GM12801 (cell line): Measurements from ENCODE around the gene SLC39A11.

ENCODE experiments used
- TF ChIP-seq, protein P1 (sequence below): IDR thresholded peaks from one replicate; pipeline ENCODE4 v1.5.1; 2011; ENCODE audit warnings: control low read depth; ENCODE audit not compliant: insufficient read length; ENCODE audit errors: extremely low read depth

SLC39A11 gene

DNA sequence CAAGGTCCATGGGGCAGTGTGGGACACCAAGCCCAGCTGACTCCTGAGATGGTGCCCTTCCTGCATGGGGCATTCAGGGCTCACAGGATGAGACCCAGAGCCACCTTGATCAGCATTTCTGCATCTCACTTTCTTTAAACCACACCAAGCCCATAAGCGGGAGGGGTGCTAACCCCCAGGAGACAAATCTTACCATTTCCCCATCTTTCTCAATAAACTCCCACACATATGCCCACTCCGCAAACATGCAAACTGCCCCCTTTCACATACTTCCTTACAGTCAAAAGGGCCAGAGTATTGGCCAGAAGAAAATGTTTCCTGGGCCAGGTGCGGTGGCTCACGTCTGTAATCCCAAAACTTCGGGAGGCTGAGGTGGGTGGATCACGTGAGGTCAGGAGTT lies 3.7 kb upstream of the SLC39A11 start:
- TF ChIP-seq, protein P1, sequence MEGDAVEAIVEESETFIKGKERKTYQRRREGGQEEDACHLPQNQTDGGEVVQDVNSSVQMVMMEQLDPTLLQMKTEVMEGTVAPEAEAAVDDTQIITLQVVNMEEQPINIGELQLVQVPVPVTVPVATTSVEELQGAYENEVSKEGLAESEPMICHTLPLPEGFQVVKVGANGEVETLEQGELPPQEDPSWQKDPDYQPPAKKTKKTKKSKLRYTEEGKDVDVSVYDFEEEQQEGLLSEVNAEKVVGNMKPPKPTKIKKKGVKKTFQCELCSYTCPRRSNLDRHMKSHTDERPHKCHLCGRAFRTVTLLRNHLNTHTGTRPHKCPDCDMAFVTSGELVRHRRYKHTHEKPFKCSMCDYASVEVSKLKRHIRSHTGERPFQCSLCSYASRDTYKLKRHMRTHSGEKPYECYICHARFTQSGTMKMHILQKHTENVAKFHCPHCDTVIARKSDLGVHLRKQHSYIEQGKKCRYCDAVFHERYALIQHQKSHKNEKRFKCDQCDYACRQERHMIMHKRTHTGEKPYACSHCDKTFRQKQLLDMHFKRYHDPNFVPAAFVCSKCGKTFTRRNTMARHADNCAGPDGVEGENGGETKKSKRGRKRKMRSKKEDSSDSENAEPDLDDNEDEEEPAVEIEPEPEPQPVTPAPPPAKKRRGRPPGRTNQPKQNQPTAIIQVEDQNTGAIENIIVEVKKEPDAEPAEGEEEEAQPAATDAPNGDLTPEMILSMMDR = no peak

DNA sequence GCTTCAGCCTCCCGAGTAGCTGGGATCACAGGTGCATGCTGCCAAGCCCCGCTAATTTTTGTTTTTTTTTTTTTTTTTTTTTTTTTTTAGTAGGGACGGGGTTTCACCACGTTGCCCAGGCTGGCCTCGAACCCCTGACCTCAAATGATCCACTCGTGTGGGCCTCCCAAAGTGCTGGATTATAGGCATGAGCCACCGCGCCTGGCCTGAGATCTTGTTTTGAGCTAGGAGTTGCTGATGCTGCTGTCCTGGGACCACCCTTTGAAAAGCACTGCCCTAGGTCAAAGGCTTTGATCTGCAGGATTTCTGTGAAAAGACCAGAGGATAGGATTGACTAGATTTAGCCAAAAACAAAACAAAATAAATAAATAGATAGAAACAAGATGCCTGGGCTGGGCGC lies 798 bp upstream of the SLC39A11 start:
- TF ChIP-seq, protein P1 = no peak

- TF ChIP-seq, protein P1 = no peak
These were observed 542 bp downstream of the SLC39A11 start for GRCh38 chr17:73091770-73092522.

- TF ChIP-seq, protein P1 = no peak
These were observed 1.1 kb downstream of the SLC39A11 start for GRCh38 chr17:73091410-73091769.

GRCh38 chr17:73090396-73091202 lies 1.9 kb downstream of the SLC39A11 start:
- TF ChIP-seq, protein P1 = no peak

- TF ChIP-seq, protein P1 = no peak
These were observed 2.9 kb downstream of the SLC39A11 start for GRCh38 chr17:73089322-73090317.

DNA sequence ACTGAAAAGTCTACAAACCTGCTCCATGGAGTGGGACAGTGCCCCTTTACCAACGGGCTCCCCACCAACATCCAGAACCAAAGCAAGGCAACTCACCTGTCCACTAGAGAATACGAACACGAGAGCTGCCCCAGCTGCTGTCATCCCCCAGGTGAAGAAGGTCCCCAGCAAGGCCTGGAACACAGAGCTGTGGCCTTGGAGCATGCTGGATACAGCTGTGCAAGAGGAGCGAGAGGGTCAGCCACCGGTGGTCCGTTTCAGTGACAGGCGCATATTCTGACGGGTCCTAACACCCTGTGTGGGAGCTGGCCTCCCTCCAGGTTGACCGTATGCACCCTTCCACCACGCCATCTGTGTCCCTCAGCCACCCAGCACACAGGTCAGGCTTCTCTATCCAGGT lies 3.9 kb downstream of the SLC39A11 start:
- TF ChIP-seq, protein P1 = no peak
